ENCODE results near the gene KBTBD12. TPM values are rescaled to one million over a fixed set of nuclear protein-coding genes. Genes with fewer than 3 reads are reported as not detected.
"Not testable (repeated sequence)": the region's sequence is repeated elsewhere in the genome, so short reads cannot be mapped to it uniquely, and the experiment has no call there.

The KBTBD12 gene
- total RNA-seq, 2 experiments from 2014 or later: not detected

GRCh38 chr3:127908202-127908601, 6.8 kb upstream of the KBTBD12 start:
- ChIA-PET POLR2A (no interaction called here), CTCF (no interaction called here)
- H3K4me1 Mint-ChIP-seq (ENCODE audit: low read depth): no peaks in the 10 kb centered on the region
- no peak for DNase-seq
- H3K27ac Mint-ChIP-seq: no peak overlapping the region
- H3K9me3 Mint-ChIP-seq (ENCODE audit: insufficient read depth): no peaks in the 10 kb centered on the region
- no peak overlapping the region for H3K4me3 Mint-ChIP-seq
- H3K36me3 Mint-ChIP-seq (ENCODE audit: low read depth): no peaks in the 10 kb centered on the region
- peaks cover 30% of the 10 kb centered on the region for H3K27me3 Mint-ChIP-seq (ENCODE audit: low read depth)
- ATAC-seq: no peak

DNA sequence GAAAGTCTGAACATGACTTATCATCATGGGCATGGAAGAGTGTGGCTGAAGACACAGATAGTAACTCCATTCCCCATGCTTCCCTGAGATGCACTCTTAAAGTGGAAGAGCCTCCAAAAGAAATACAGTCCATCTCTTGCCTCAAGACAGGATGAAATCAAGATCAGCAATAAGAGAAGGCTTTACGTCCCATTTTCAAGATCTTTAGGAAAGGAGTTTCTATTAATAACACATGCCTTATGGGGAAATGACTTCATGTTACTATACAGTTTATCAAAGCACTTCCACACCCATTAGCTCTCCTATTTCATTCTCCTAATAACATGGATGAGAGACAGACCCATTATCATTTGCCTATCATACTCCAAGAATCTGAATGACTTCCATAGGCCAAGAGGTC, 6.1 kb upstream of the KBTBD12 start:
- no peak for ATAC-seq
- Mint-ChIP-seq H3K4me1 (ENCODE audit: low read depth) (no peaks in the 10 kb centered on the region), H3K36me3 (ENCODE audit: low read depth) (no peaks in the 10 kb centered on the region), H3K27me3 (ENCODE audit: low read depth) (peaks cover 35% of the 10 kb centered on the region), H3K27ac (no peak overlapping the region), H3K9me3 (ENCODE audit: insufficient read depth) (no peaks in the 10 kb centered on the region), H3K4me3 (no peak overlapping the region)
- ChIA-PET CTCF (no interaction called here), POLR2A (no interaction called here)
- no peak for DNase-seq

DNA sequence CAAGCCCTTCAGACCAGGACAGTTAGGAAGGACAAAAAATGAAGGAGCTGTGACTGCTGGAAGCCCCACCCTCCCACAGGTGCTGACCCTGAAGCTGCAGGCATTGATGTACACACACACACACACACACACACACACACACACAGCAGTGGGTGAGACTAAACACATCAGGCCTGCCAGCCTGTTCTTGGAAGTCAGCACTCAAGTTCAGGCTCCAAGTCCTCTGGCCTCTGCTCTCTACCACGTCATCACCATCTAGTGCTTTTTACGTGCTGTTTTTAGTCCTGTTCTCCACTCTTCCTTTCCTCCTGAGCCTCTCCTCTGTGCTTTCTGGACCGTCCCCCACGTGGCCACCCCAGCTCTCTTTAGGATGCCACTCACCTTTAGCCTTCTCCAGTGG, 5.4 kb upstream of the KBTBD12 start:
- Mint-ChIP-seq H3K27ac (no peak overlapping the region), H3K36me3 (ENCODE audit: low read depth) (peaks cover 2% of the 10 kb centered on the region), H3K4me3 (no peak overlapping the region), H3K4me1 (ENCODE audit: low read depth) (peaks cover 5% of the 10 kb centered on the region), H3K9me3 (ENCODE audit: insufficient read depth) (no peaks in the 10 kb centered on the region), H3K27me3 (ENCODE audit: low read depth) (peaks cover 35% of the 10 kb centered on the region)
- POLR2A ChIA-PET: no interaction called here
- CTCF ChIA-PET: interaction anchor here (0.6 kb wide), 1 partner anchor 165 kb away, joined by 3 read pairs; no protein-coding TSS in a partner anchor
- ATAC-seq (no peak), DNase-seq (no peak)

- DNase-seq (no peak), ATAC-seq (no peak)
- Mint-ChIP-seq H3K27ac (no peak overlapping the region), H3K36me3 (ENCODE audit: low read depth) (peaks cover 2% of the 10 kb centered on the region), H3K9me3 (ENCODE audit: insufficient read depth) (no peaks in the 10 kb centered on the region), H3K4me3 (no peak overlapping the region), H3K27me3 (ENCODE audit: low read depth) (peaks cover 42% of the 10 kb centered on the region), H3K4me1 (ENCODE audit: low read depth) (peaks cover 11% of the 10 kb centered on the region)
- CTCF ChIA-PET: no interaction called here
- POLR2A ChIA-PET: no interaction called here
These were observed 3.6 kb upstream of the KBTBD12 start for GRCh38 chr3:127911421-127911931.

DNA sequence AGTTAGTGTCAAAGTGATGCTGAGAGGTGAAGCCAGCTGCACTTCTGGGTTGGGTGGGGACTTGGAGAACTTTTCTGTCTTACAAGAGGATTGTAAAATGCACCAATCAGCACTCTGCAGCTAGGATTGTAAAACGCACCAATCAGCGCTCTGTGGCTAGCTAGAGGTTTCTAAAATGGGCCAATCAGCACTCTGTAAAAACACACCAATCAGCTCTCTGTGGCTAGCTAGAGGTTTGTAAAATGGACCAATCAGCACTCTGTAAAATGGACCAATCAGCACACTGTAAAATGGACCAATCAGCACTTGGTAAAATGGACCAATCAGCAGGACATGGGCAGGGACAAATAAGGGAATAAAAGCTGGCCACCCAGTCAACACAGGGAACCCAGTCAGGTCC, 1.2 kb upstream of the KBTBD12 start:
- DNase-seq; ATAC-seq; H3K4me3 Mint-ChIP-seq; H3K27ac Mint-ChIP-seq; POLR2A ChIA-PET; CTCF ChIA-PET; H3K9me3 Mint-ChIP-seq (ENCODE audit: insufficient read depth); H3K36me3 Mint-ChIP-seq (ENCODE audit: low read depth): not testable (repeated sequence)
- peaks cover 51% of the 10 kb centered on the region for H3K27me3 Mint-ChIP-seq (ENCODE audit: low read depth)
- peaks cover 11% of the 10 kb centered on the region for H3K4me1 Mint-ChIP-seq (ENCODE audit: low read depth)

GRCh38 chr3:127914584-127914983, 448 bp upstream of the KBTBD12 start:
- POLR2A ChIA-PET: no interaction called here
- Mint-ChIP-seq H3K9me3 (ENCODE audit: insufficient read depth) (no peaks in the 10 kb centered on the region), H3K4me1 (ENCODE audit: low read depth) (peaks cover 11% of the 10 kb centered on the region), H3K4me3 (no peak overlapping the region), H3K36me3 (ENCODE audit: low read depth) (peaks cover 2% of the 10 kb centered on the region), H3K27me3 (ENCODE audit: low read depth) (peaks cover 56% of the 10 kb centered on the region), H3K27ac (no peak overlapping the region)
- ATAC-seq (no peak), DNase-seq (no peak)
- CTCF ChIA-PET: interaction anchor here (1.0 kb wide), 1 partner anchor 124 kb away, joined by 3 read pairs; no protein-coding TSS in a partner anchor

DNA sequence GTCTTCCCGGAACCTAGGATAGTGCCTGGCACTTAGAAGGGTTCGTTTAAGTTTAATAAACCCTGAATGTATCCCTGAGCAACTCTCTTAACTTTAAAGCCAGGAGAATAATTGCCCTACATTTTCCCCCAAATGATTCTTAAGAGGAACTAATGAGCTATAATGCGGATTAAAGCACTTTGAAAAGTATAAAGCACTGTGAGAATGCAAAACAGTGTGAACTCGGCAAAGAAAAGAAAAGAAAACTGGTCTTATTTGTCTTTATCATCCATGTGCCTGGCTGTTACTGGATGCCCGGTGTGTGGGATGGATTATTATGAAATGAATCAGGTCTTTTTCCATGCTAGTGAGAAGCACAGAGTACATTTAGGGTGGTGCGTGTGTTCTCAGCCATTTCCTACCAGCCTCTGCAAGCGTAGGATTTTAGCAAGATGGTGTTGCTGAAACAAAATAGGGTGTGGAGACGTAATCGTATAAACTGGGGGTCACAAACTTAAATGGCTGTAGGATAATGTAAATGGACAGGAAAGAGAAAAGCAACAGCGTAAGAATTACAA, 983 bp downstream of the KBTBD12 start:
- Mint-ChIP-seq H3K36me3 (ENCODE audit: low read depth) (peaks cover 2% of the 10 kb centered on the region), H3K27ac (no peak overlapping the region), H3K4me3 (no peak overlapping the region), H3K27me3 (ENCODE audit: low read depth) (peaks cover 51% of the 10 kb centered on the region), H3K9me3 (ENCODE audit: insufficient read depth) (no peaks in the 10 kb centered on the region), H3K4me1 (ENCODE audit: low read depth) (peaks cover 11% of the 10 kb centered on the region)
- no peak for ATAC-seq
- DNase-seq: no peak
- ChIA-PET POLR2A (no interaction called here), CTCF (no interaction called here)

- H3K9me3 Mint-ChIP-seq (ENCODE audit: insufficient read depth): no peaks in the 10 kb centered on the region
- H3K27ac Mint-ChIP-seq: no peak overlapping the region
- peaks cover 10% of the 10 kb centered on the region for H3K4me1 Mint-ChIP-seq (ENCODE audit: low read depth)
- no peak for DNase-seq
- ChIA-PET POLR2A (no interaction called here), CTCF (no interaction called here)
- H3K27me3 Mint-ChIP-seq (ENCODE audit: low read depth): peaks cover 44% of the 10 kb centered on the region
- no peaks in the 10 kb centered on the region for H3K36me3 Mint-ChIP-seq (ENCODE audit: low read depth)
- no peak for ATAC-seq
- no peak overlapping the region for H3K4me3 Mint-ChIP-seq
These were observed 5.7 kb downstream of the KBTBD12 start for GRCh38 chr3:127920738-127921137.

GRCh38 chr3:127923611-127924010, 8.6 kb downstream of the KBTBD12 start:
- H3K27me3 Mint-ChIP-seq (ENCODE audit: low read depth): peaks cover 37% of the 10 kb centered on the region
- POLR2A ChIA-PET: no interaction called here
- no peak for DNase-seq
- CTCF ChIA-PET: interaction anchor here (1.1 kb wide), 1 partner anchor 132 kb away, joined by 5 read pairs; no protein-coding TSS in a partner anchor
- H3K9me3 Mint-ChIP-seq (ENCODE audit: insufficient read depth): no peaks in the 10 kb centered on the region
- peaks cover 10% of the 10 kb centered on the region for H3K4me1 Mint-ChIP-seq (ENCODE audit: low read depth)
- no peak overlapping the region for H3K27ac Mint-ChIP-seq
- no peaks in the 10 kb centered on the region for H3K36me3 Mint-ChIP-seq (ENCODE audit: low read depth)
- ATAC-seq: no peak
- no peak overlapping the region for H3K4me3 Mint-ChIP-seq

DNA sequence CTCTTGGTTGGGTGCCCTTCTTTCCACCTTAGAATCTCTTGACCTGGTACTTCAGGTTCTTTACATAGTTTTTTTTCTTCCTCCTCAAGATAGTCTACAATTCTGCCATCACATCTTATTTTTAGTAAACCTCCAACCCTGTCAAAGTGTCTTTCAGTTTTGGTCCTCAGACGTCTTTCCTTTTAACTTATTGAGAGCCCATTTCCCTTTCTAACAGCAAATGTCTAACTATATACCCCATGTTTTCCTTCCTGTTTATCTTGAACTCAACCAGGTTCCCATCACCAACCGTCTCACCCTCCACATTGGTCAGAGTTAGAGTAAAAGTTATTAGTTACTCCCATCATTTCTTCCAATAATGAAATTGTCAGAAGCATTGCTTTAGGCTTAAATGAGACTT, 10.4 kb downstream of the KBTBD12 start:
- POLR2A ChIA-PET: no interaction called here
- peaks cover 10% of the 10 kb centered on the region for H3K4me1 Mint-ChIP-seq (ENCODE audit: low read depth)
- no peaks in the 10 kb centered on the region for H3K9me3 Mint-ChIP-seq (ENCODE audit: insufficient read depth)
- H3K27me3 Mint-ChIP-seq (ENCODE audit: low read depth): peaks cover 31% of the 10 kb centered on the region
- CTCF ChIA-PET: no interaction called here
- H3K27ac Mint-ChIP-seq: no peak overlapping the region
- no peak for ATAC-seq
- no peak for DNase-seq
- no peak overlapping the region for H3K4me3 Mint-ChIP-seq
- no peaks in the 10 kb centered on the region for H3K36me3 Mint-ChIP-seq (ENCODE audit: low read depth)

DNA sequence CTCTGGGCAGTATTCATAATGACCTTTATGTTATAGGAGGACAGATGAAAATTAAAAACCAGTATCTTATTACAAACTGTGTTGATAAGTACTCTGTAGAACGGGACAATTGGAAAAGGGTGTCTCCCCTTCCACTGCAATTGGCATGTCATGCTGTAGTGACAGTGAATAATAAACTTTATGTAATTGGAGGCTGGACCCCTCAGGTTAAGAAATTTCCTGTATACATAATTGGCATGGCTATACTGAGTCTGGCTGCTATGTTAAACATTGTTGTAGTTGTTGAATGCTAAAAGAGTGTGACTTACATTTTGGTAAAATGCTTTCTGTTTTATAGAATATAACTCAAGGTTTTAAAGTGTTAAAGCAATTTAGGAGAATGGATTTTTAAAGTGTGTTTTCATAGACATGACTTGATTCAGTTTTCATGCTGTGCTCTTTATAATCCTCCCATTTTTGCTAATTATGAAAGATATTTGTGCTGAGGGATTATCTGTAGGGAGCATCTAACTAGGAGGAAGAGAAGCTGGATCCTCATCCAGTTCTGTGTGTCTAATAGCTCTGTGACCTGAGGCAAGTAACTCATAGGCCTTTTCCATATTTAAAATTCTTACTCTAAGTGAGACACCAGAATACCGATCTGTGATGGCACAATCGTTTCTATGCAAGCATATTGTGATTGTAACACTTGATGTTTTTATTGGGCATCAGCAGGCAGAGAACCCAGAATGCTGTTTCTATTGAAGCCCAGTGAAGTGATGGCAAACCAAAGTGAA, 13.0 kb downstream of the KBTBD12 start:
- ChIA-PET POLR2A (no interaction called here), CTCF (no interaction called here)
- Mint-ChIP-seq H3K27me3 (ENCODE audit: low read depth) (peaks cover 35% of the 10 kb centered on the region), H3K36me3 (ENCODE audit: low read depth) (no peaks in the 10 kb centered on the region), H3K4me3 (no peak overlapping the region), H3K27ac (no peak overlapping the region), H3K9me3 (ENCODE audit: insufficient read depth) (no peaks in the 10 kb centered on the region), H3K4me1 (ENCODE audit: low read depth) (peaks cover 10% of the 10 kb centered on the region)
- DNase-seq: no peak
- no peak for ATAC-seq

DNA sequence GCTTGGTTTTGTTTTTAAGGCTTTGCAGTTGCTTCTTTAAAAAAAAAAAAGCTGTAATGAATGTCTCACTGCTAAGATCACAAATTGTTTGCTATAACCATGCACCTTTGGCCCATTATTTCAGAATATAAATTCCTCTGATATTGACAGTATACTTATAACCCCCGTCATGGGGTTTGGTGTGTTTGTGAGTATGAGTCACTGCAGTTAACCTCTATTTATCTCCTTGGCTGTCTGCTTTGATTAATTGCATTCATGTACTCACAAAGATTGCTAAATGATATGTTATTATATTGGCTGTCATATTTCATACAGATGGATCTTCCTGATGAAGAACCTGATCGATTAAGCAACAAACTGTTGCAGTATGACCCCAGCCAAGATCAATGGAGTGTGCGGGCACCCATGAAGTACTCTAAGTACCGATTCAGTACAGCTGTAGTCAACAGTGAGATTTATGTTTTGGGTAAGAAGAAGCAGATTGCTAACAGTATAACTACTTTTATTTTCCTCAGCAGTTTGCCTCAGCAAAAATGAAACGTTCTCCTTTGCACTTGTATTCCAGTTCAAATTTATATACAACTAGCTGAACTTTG, 14.9 kb downstream of the KBTBD12 start:
- ChIA-PET CTCF (no interaction called here), POLR2A (no interaction called here)
- no peaks in the 10 kb centered on the region for H3K36me3 Mint-ChIP-seq (ENCODE audit: low read depth)
- peaks cover 38% of the 10 kb centered on the region for H3K27me3 Mint-ChIP-seq (ENCODE audit: low read depth)
- H3K4me1 Mint-ChIP-seq (ENCODE audit: low read depth): peaks cover 8% of the 10 kb centered on the region
- DNase-seq: no peak
- H3K4me3 Mint-ChIP-seq: no peak overlapping the region
- no peak for ATAC-seq
- H3K9me3 Mint-ChIP-seq (ENCODE audit: insufficient read depth): no peaks in the 10 kb centered on the region
- H3K27ac Mint-ChIP-seq: no peak overlapping the region

Measured in activated CD8-positive, alpha-beta T cell treated with anti-CD3 and anti-CD28 coated beads, Interleukin-2, amount 10 ng/mL, durations not matched to agents 7 days and 5 days (primary cell).